Stimulated activated CD4-positive, alpha-beta T cell treated with anti-CD3 and anti-CD28 coated beads, Interleukin-12 subunit alpha, Interleukin-12 subunit beta, amount 100 ng/mL, for 4 hours (primary cell): ENCODE measurements around the gene IDH3A.
A peak's percentile ranks its signal among the peaks of the same experiment; 100 is the strongest.

ENCODE experiments used
- DNase-seq: peaks from one replicate; pipeline ENCODE4 v3.0.0-alpha.2; 2020

The IDH3A gene

DNA sequence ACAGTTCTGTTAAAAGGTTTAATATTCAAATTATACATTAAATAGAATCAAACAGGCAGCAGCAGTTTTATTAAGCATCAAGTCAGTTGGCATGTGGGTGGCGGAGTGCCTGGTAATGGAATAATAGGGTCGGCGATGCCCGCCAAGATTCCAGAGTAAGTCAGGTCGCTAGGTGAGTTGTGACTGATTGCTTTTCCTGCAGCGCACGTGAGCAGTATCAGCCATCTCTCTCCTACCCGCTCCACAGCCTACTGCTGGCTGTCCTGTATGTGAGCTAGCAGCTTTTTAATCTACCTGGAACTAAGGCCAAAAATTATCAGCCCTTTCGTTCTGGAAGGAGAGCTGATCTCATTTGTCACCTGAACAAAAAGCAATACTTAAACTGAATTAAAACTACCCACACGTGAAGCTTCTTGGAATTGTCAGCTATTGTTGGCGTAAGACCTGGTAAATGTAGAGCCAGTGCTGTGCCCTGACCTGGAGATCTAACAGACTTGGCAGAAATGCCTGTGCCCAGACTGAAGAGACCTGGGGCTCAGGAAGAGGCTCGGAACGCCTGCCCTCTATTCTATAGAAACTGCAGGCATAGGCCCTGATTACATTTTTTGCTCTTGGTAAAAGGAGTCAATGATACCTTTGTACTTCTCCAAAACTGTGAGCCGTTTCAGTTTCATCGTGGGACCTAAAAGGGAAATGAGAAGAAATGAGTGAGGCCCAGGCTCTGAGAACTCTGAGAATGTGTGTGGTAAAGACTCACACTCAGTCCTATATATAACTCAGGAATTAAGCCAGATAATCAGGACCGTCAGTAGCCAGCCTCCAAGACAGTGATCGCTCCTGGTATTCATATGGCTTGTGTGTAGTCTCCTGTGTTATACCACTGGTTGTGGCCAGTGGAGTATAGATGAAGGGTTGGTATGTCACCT, 21.9 kb downstream of the IDH3A start:
- DNase-seq, result no peak

DNA sequence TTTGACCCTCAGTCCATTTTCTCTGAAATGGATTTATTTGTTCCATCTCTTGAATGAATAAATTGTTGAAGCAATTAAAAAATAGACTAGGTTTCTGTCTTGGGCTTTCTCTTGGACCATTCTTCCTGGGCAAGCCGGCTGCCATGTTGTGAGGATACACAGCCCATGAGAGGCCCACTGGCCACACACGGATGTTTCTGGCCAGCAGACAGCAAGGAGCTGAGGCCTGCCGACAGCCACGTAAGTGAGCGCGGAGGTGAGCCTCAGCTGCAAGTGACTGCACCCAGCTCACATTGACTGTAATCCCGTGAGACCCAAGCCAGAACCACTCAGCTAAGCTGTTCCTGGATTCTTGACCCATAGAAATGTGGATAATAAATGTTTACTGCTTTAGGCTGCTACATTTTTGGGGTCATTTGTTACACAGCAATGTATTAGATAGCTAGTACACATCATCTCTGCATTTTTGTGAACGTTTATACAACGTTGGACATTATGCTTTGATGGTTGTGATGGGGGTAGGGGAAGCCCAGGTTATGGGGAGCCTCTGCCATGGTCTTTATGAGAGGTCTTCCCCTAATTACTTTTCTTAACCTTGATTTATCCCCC, 22.8 kb downstream of the IDH3A start:
- DNase-seq, result no peak

GRCh38 chr15:78174401-78174800, 25.2 kb downstream of the IDH3A start:
- DNase-seq, result no peak

- no peak for DNase-seq
Observed at GRCh38 chr15:78175330-78175729, 26.2 kb downstream of the IDH3A start.

DNA sequence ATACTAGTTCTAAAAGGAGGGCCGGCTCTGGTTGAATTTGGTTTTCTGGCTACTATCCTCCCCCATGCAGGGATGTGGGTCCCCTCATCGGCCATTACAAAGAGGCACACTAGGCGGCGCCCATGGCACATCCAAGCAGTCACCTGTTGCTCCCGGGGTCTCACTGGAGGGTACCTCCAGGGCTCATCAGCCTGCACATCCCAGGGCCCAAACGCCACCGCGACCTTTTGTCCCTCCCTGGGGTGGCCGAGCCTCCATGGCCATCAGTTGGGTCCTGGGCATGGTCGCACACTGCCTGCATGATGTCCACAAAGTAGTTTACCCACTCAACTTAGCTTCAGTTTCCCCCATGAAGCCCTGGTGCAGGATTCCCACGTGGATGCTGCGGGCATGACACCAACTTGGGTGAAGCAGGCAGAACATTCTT, 28.3 kb downstream of the IDH3A start:
- peak; percentile 23 for DNase-seq

DNA sequence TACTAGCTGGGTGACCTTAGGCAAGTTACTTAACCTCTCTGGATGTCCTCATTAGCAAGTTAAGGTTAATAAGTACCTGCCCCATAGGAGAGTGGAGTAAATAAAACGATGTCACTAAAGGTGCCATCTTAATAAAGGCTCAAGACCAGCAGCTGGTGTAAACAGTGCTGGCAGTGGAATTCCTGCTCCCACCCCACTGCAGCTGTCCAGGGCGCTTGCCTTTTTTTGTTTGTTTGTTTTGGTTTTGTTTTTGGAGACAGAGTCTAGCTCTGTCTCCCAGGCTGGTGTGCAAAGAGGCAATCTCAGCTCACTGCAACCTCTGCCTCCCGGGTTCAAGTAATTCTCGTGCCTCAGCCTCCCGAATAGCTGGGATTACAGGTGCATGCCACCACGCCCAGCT, 28.9 kb downstream of the IDH3A start:
- DNase-seq, result no peak

DNA sequence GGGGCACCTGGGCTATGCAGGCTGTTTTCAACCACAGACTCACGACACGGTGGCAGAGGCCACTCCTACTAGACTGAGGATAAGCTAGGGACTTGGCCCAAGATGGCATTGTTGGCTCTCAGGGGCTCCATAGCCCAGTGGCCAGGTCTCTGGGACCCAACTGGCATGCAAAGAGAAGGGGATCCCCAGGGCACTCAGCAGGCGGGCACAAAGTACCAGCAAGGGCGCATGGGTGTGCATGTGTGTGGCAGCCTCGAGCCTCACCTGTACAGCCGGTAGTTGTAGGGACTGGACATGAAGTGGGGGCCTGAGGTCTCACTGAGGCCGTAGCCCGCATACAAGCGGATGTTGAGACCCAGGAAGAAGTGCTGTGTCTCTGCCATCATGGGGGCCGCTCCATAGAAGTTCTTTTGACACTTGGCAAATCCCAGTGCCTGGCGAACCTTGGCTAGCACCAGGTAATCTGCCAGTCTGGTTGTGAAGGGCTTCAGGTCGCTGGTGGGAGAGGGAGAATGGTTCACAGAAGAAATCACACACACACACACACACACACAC, 30.2 kb downstream of the IDH3A start:
- DNase-seq, result no peak

GRCh38 chr15:78179906-78180305, 30.7 kb downstream of the IDH3A start:
- DNase-seq, result no peak

DNA sequence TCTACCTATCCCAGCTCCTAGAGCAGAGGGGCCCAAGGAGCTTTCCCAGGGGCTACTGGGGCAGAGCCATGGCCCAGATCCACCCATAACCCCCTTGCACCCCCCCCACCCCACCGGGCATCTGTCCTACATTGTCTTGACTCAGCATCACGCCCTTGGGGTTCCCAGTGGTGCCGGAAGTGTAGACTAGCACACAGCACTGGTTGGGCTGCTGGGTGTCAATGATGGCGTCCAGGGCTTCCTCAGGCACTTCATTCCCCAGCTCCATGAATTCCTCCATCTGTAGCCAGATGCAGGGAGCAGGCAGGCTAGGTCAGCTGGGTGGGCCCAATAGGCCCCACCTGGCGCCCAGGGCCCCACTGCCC, 33.2 kb downstream of the IDH3A start:
- no peak for DNase-seq

DNA sequence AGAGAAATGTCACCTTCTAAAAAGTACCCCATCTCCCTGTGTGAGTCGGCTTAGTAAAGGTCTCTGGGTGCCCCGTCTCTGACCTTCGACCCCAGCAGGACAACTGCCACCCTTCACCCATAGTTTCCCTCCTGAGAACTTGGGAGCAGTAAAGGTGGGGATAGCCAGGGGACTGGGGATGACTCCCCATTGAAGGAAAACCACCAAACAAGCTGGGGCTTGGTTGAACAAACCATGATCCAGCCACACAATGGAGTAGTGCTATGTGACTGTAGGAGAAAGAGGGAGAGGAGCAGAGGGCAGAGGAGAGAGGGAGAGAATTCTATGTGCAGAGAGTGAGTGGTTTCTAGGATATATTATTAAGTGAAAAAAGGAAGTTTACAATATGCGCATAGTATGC, 33.7 kb downstream of the IDH3A start:
- no peak for DNase-seq

DNA sequence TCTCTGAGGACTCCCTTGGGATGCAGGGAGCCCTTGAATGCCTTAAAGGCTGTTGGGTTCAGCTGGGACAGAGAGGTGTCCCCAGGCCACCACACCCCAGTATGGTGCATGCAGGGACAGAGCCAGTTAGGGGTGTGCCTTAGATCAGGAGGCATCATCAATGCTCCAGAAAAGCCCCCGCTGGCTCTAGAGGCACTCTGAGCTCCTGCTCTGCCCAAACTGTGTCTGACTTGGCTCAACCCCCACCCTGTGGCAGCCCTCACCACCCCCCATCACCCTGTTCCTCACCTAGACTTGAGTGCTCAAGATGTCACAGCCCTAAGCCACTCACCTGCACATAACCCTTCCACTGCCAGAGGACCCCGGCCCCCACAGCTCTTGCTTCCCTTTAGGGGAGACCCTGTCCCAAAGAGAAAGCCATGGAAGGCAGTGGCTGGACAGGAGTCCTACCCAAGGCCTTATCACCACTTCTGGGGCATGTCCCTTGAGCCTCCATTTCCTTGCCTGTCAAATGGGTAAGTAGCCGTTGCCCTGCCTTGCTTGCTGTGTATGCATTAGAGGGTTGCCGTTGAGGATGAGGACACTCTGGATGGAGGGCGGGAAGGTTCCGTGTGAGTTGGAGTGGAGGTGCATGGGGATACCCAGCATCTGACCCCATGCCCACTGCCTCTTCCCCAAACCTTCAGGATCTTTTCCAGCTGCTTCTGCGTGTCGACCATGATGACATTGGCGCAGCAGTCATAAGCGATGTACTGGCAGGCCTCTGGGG, 43.8 kb downstream of the IDH3A start:
- no peak for DNase-seq

- no peak for DNase-seq
Observed at GRCh38 chr15:78193731-78194567, 44.8 kb downstream of the IDH3A start.

DNA sequence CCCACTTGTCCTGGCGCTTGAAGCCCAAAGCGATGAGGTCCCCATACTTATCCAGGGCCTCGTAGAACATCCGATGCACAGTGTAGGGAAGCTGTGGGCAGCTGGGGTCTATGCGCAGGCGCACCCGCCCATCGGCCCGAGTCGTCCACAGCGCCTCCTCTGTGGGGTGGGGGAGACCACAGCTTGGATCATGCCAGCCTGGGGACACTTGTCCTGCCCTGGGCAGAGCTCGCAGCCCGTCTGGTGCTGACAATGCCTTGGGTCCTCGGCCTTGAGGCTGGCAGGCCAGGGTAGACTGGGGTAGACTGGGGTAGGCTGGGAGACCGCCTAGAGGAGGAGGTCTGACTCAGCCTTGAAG, 45.4 kb downstream of the IDH3A start:
- DNase-seq, result no peak

DNA sequence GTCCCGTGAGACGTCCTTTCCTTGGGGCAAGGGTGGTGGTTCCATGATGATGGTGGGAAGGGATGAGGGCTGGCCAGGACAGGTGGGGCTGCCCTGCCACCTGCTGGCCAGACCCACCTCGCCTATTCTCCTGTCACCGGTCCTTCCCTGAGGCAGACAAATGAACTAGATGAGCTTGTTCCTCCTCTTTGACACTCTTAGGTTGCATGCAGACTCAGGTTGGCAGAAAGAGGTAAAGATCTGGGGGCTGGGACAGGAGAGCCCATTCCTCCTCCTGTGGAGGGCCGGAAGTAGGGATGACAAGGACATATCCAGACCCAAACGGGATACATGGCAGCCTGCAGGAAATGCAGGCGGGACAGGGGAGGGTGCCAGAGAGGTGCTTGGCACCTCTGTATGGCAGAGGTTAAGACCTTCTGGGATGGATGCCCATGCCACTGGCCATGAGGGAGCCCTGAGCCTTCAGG, 46.6 kb downstream of the IDH3A start:
- DNase-seq, result peak; percentile 39

DNA sequence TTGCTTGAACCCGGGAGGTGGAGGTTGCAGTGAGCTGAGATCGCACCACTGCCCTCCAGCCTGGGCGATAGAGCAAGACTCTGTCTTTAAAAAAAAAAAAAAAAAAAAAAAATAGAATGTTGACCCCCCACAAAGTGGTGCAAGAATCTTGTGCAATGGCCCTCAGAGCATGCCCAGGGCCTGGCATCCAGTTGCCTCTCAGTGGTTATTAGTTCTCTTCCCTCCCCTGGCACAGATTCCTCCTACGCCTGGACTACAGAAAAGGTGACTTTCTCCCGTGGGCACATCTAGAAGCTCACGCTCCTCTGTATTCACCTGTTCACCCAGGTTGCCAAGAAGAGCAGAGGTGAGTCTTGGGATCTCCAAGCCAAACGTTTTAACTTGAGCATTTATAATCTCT, 48.5 kb downstream of the IDH3A start:
- DNase-seq, result no peak

- DNase-seq, result no peak
Observed at GRCh38 chr15:78200276-78200930, 51.2 kb downstream of the IDH3A start.

GRCh38 chr15:78201281-78202190, 52.4 kb downstream of the IDH3A start:
- DNase-seq, result no peak

DNA sequence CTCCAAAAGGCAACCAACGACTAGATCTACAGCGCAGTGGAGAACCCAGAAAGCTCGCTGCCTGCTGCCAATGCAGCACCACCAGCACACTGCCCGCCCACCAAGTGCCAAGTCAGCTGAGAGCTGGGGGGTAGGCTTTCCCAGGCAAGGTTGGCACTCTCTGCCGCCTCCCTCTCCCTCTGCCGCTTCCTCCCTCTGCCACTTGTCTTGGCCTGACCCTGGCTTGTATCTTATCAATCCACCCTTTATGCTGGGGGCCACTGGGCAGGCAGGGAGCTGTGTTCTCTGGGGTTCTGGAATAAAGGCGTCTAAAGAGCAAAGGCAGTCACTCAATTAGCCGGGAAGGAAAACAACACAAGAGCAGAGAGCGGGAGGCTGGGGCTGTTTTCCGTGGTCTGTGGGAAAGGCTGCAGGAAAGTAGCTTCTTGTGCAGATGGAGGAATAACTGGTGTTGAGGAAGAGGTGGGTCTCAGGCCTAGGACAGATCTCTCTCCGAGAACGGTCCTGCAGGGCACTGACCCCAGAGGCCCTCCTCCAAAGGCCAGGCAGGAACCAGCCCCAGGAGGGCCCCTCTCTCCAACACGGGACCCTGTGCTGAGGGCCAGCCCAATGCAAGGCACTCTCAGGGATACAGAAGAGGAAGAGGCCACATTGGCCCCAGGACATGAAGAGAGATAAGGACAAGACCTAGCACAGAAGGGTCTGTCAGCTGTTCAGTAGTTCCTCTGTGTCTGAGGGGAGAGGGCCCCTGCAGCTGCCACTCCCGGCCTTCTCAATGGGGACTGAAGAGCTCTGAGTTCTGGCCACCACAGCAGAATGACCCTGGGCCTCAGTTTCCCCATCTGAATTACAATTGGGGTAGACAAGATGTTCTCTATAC, 54.4 kb downstream of the IDH3A start:
- no peak for DNase-seq
